GM23338 (cell line): ENCODE data around the gene CTNNA1. TPM values are rescaled to one million over a fixed set of nuclear protein-coding genes. Genes with fewer than 3 reads are reported as not detected.

ENCODE experiments used
- ATAC-seq: fragments of 200-7000 bp; cut with Tn5 transposase; 3 replicates; pipeline ENCODE4 v1.9.1; 2020
- DNase-seq: peaks from one replicate; pipeline ENCODE4 v3.0.0-alpha.2; 2015; ENCODE audit warnings: low spot score
- H2AFZ ChIP-seq: fragments of 200-600 bp; sonication (generic); 2 replicates; pipeline ENCODE4 v1.8.0; 2016; ENCODE audit warnings: antibody characterized with exemption, mild to moderate bottlenecking, moderate library complexity
- H3F3A ChIP-seq: fragments of 200-600 bp; sonication (generic); replicated peaks from 2 replicates; pipeline ENCODE4 v1.8.0; 2017; ENCODE audit warnings: antibody characterized with exemption, mixed run types, low read depth
- H3K27ac ChIP-seq: fragments of 200-600 bp; sonication (generic); 2 replicates; pipeline ENCODE4 v1.6.1; 2016; ENCODE audit warnings: low read depth
- H3K27me3 ChIP-seq: fragments of 200-600 bp; sonication (generic); 2 replicates; pipeline ENCODE4 v1.8.0; 2016; ENCODE audit warnings: mild to moderate bottlenecking, mixed run types, moderate library complexity; ENCODE audit not compliant: insufficient read depth
- H3K36me3 ChIP-seq: fragments of 200-600 bp; sonication (generic); 2 replicates; pipeline ENCODE4 v1.8.0; 2016; ENCODE audit warnings: mild to moderate bottlenecking; ENCODE audit not compliant: insufficient read depth
- H3K4me1 ChIP-seq: fragments of 200-600 bp; sonication (generic); 2 replicates; pipeline ENCODE4 v1.8.0; 2016; ENCODE audit warnings: mild to moderate bottlenecking, moderate library complexity; ENCODE audit not compliant: insufficient read depth
- H3K4me2 ChIP-seq: fragments of 200-600 bp; sonication (generic); 2 replicates; pipeline ENCODE4 v1.7.1; 2017; ENCODE audit warnings: mixed run types
- H3K4me3 ChIP-seq: fragments of 200-600 bp; sonication (generic); 2 replicates; pipeline ENCODE4 v1.6.1; 2016; ENCODE audit warnings: mixed run types
- H3K79me2 ChIP-seq: fragments of 200-600 bp; sonication (generic); replicated peaks from 2 replicates; pipeline ENCODE4 v1.8.0; 2017; ENCODE audit warnings: mild to moderate bottlenecking; ENCODE audit not compliant: insufficient read depth
- H3K9me2 ChIP-seq: fragments of 200-600 bp; sonication (generic); 2 replicates; pipeline ENCODE4 v1.8.0; 2017; ENCODE audit not compliant: insufficient read depth
- H4K20me1 ChIP-seq: fragments of 200-600 bp; sonication (generic); replicated peaks from 2 replicates; pipeline ENCODE4 v1.8.0; 2017; ENCODE audit warnings: mild to moderate bottlenecking; ENCODE audit not compliant: insufficient read depth
- H3K27ac Mint-ChIP-seq: 2 replicates; pipeline ENCODE4 v1.8.0; 2020; ENCODE audit warnings: inconsistent platforms, mild to moderate bottlenecking, moderate library complexity, mixed read lengths
- H3K27me3 Mint-ChIP-seq: 3 replicates; pipeline ENCODE4 v1.8.0; 2022; ENCODE audit warnings: low read depth, mild to moderate bottlenecking, moderate library complexity, mixed read lengths, inconsistent platforms; ENCODE audit not compliant: insufficient read depth, poor library complexity
- H3K36me3 Mint-ChIP-seq: 3 replicates; pipeline ENCODE4 v1.8.0; 2021; ENCODE audit warnings: low read depth, mild to moderate bottlenecking, inconsistent platforms, moderate library complexity, mixed read lengths
- H3K4me1 Mint-ChIP-seq: 3 replicates; pipeline ENCODE4 v1.8.0; 2020; ENCODE audit warnings: mild to moderate bottlenecking, inconsistent platforms, mixed read lengths
- H3K4me3 Mint-ChIP-seq: 3 replicates; pipeline ENCODE4 v1.8.0; 2021; ENCODE audit warnings: moderate library complexity, mild to moderate bottlenecking, inconsistent platforms, mixed read lengths
- H3K9me3 Mint-ChIP-seq: 3 replicates; pipeline ENCODE4 v1.8.0; 2020; ENCODE audit warnings: moderate library complexity, mild to moderate bottlenecking, inconsistent platforms, mixed read lengths
- CREB1 ChIP-seq: fragments of 250-450 bp; sonication (Bioruptor Pico); IDR thresholded peaks from 2 replicates; pipeline ENCODE4 v1.5.0; 2020; ENCODE audit warnings: low read depth, mild to moderate bottlenecking, moderate library complexity
- CTCF ChIP-seq, 2 experiments: fragments of 200-600 bp in 1 of 2; sonication (generic) in 1 of 2; conservative IDR thresholded peaks; 2 replicates each; pipeline versions ENCODE4 v1.5.1 to v1.6.1; 2016 to 2017; ENCODE audit warnings: antibody characterized with exemption in 2 of 2, low read depth in 2 of 2, mild to moderate bottlenecking in 2 of 2, moderate library complexity in 1 of 2
- ETS1 ChIP-seq: IDR thresholded peaks from 2 replicates; pipeline ENCODE4 v1.6.1; 2016; ENCODE audit warnings: antibody characterized with exemption
- EZH2 ChIP-seq: fragments of 200-600 bp; sonication (generic); IDR thresholded peaks from one replicate; pipeline ENCODE4 v1.8.0; 2017; ENCODE audit warnings: antibody characterized with exemption, mild to moderate bottlenecking, low read depth; ENCODE audit not compliant: unreplicated experiment
- EZH2phosphoT487 ChIP-seq: fragments of 200-600 bp; sonication (generic); IDR thresholded peaks from one replicate; pipeline ENCODE4 v1.8.1; 2018; ENCODE audit warnings: antibody characterized with exemption; ENCODE audit not compliant: unreplicated experiment
- JUNB ChIP-seq: IDR thresholded peaks from one replicate; pipeline ENCODE4 v1.6.1; 2016; ENCODE audit warnings: antibody characterized with exemption; ENCODE audit not compliant: unreplicated experiment
- NANOG ChIP-seq: IDR thresholded peaks from 2 replicates; pipeline ENCODE4 v1.6.1; 2016; ENCODE audit warnings: antibody characterized with exemption, borderline replicate concordance
- REST ChIP-seq: IDR thresholded peaks from one replicate; pipeline ENCODE4 v1.6.1; 2018; ENCODE audit warnings: antibody characterized with exemption; ENCODE audit not compliant: unreplicated experiment
- ZNF114 ChIP-seq: fragments of 250-450 bp; sonication (Bioruptor Pico); IDR thresholded peaks from 2 replicates; pipeline ENCODE4 v1.5.0; 2020; ENCODE audit warnings: mild to moderate bottlenecking, moderate library complexity
- ZNF462 ChIP-seq: fragments of 250-450 bp; sonication (Bioruptor Pico); IDR thresholded peaks from 2 replicates; pipeline ENCODE4 v1.5.0; 2020; ENCODE audit warnings: mild to moderate bottlenecking, moderate library complexity
- polyA plus RNA-seq: library from polyadenylated mRNA; unstranded; fragments of >200 nt; fragmentation: Nextera tagmentation; extraction: Ambion mirVana; gene quantifications from 2 replicates; pipeline ENCODE4 v1.2.1, GENCODE V29; 2016
- total RNA-seq: library from RNA; depleted of rRNA; stranded (reverse); fragments of >200 nt; shearing (Covaris generic); gene quantifications from 2 replicates; pipeline ENCODE4 v1.2.3, GENCODE V29; 2014

CTNNA1 gene
- total and polyA plus RNA-seq, 2 experiments from 2014 or later, result 111 to 348 TPM

- TF ChIP-seq CTCF (conservative IDR thresholded peaks at IDR 0.05; ENCODE audit: low read depth in 2 of 2) (no peak), ZNF114 (no peak), ETS1 (no peak), CREB1 (no peak), EZH2 (no peak)
Measured at GRCh38 chr5:138853132-138853531, 99.9 kb downstream of the CTNNA1 start (continued).

GRCh38 chr5:138867011-138867410 lies 113.8 kb downstream of the CTNNA1 start:
- H3K79me2 ChIP-seq, result peaks cover 64% of the 10 kb centered on the region
- TF ChIP-seq ZNF114 (no peak), REST (no peak), EZH2 (no peak), CTCF (conservative IDR thresholded peaks at IDR 0.05; ENCODE audit: low read depth in 2 of 2) (0 out of 4 replicates have a peak, but pooled peaks of 1 of the 2 experiments have one; percentile 4), NANOG (no peak), EZH2phosphoT487 (no peak), JUNB (no peak), ZNF462 (CRISPR knock-in tag) (no peak)
- peaks cover 8% of the 10 kb centered on the region for H3K9me3 Mint-ChIP-seq
- peaks cover 28% of the 10 kb centered on the region for H3K36me3 Mint-ChIP-seq
- H3K4me3 Mint-ChIP-seq, result no peak overlapping the region
- 0 out of 2 replicates have a peak, but pooled peaks cover 2% of the 10 kb centered on the region for H4K20me1 ChIP-seq
- no peak for ATAC-seq
- no peaks in the 10 kb centered on the region; the same call in 1 of the 2 replicates for H3F3A ChIP-seq
- H3K27me3 ChIP-seq, result no peaks in the 10 kb centered on the region
- no peak overlapping the region for H3K4me3 ChIP-seq
- peaks cover 52% of the 10 kb centered on the region for H3K4me1 Mint-ChIP-seq
- no peak overlapping the region for H2AFZ ChIP-seq
- H3K27ac Mint-ChIP-seq, result 0 out of 2 replicates have a peak overlapping the region, but pooled peaks have one; percentile 57
- H3K9me2 ChIP-seq, result no peaks in the 10 kb centered on the region
- peaks cover 3% of the 10 kb centered on the region for H3K27me3 Mint-ChIP-seq
- H3K36me3 ChIP-seq, result 0 out of 2 replicates have a peak, but pooled peaks cover 4% of the 10 kb centered on the region
- peak overlapping the region; percentile 28; the same call in 1 of the 2 replicates for H3K27ac ChIP-seq
- DNase-seq, result no peak
- peaks cover 31% of the 10 kb centered on the region for H3K4me1 ChIP-seq
- H3K4me2 ChIP-seq, result no peak overlapping the region
